ENCODE results near the gene TRAIP. TPM values are rescaled to one million over a fixed set of nuclear protein-coding genes. Genes with fewer than 3 reads are reported as not detected.

Gene TRAIP
- total and polyA plus RNA-seq, 9 donors, result 1.8 to 4.5 (median 2.8) TPM

GRCh38 chr3:49842843-49843517 lies 13.4 kb downstream of the TRAIP start:
- TF ChIP-seq CTCF (IDR thresholded peaks at IDR 0.05) (no peak), EP300 (IDR thresholded peaks at IDR 0.05) (no peak), POLR2A (IDR thresholded peaks at IDR 0.05) (no peak)
- 90 to 98% (median 95%) methylated on average over 3 of the region's 3 CpGs for WGBS, 3 donors
- H3K4me3 ChIP-seq, result no peak overlapping the region
- no peaks in the 10 kb centered on the region for H3K9me3 ChIP-seq
- no peak overlapping the region for H3K27ac ChIP-seq
- DNase-seq, result no peak
- no peaks in the 10 kb centered on the region for H3K27me3 ChIP-seq
- no peaks in the 10 kb centered on the region for H3K36me3 ChIP-seq
- intact Hi-C loops (cut with DNase I), result loop anchor here in 2 of 4 donors (5.0 to 10.0 kb wide), 2 partner anchors 128 to 306 kb away; partner anchors contain the start of gene AMIGO3 (in 1 of the 2)
- H3K4me1 ChIP-seq (ENCODE audit: insufficient read depth), result peaks cover 4% of the 10 kb centered on the region

GRCh38 chr3:49841806-49842205 lies 14.6 kb downstream of the TRAIP start:
- Histone ChIP-seq H3K36me3 (no peaks in the 10 kb centered on the region), H3K4me3 (no peak overlapping the region), H3K27me3 (no peaks in the 10 kb centered on the region), H3K4me1 (ENCODE audit: insufficient read depth) (peaks cover 4% of the 10 kb centered on the region), H3K9me3 (no peaks in the 10 kb centered on the region), H3K27ac (no peak overlapping the region)
- TF ChIP-seq EP300 (IDR thresholded peaks at IDR 0.05) (no peak), POLR2A (IDR thresholded peaks at IDR 0.05) (no peak), CTCF (IDR thresholded peaks at IDR 0.05) (no peak)
- WGBS, 3 donors, result 92 to 96% (median 96%) methylated on average over 7 of the region's 7 CpGs
- no peak for DNase-seq
- intact Hi-C loops (cut with DNase I), result loop anchor here (2.0 to 10.0 kb wide), 3 partner anchors 39 to 305 kb away; partner anchors contain the start of genes INKA1 (in 2 of the 4) and AMIGO3 (in 1 of the 4)

- intact Hi-C loops (cut with DNase I), result loop anchor here (2.0 to 10.0 kb wide), 3 partner anchors 38 to 304 kb away; partner anchors contain the start of genes INKA1 (in 2 of the 4) and AMIGO3 (in 1 of the 4)
- Histone ChIP-seq H3K27ac (no peak overlapping the region), H3K4me1 (ENCODE audit: insufficient read depth) (peaks cover 4% of the 10 kb centered on the region), H3K27me3 (no peaks in the 10 kb centered on the region), H3K4me3 (no peak overlapping the region), H3K9me3 (no peaks in the 10 kb centered on the region), H3K36me3 (no peaks in the 10 kb centered on the region)
- TF ChIP-seq POLR2A (IDR thresholded peaks at IDR 0.05) (no peak), CTCF (IDR thresholded peaks at IDR 0.05) (no peak), EP300 (IDR thresholded peaks at IDR 0.05) (no peak)
- no peak for DNase-seq
Observed at GRCh38 chr3:49841126-49841696, 15.2 kb downstream of the TRAIP start.

GRCh38 chr3:49840388-49840787 lies 16.0 kb downstream of the TRAIP start:
- Histone ChIP-seq H3K36me3 (no peaks in the 10 kb centered on the region), H3K4me1 (ENCODE audit: insufficient read depth) (peaks cover 4% of the 10 kb centered on the region), H3K27me3 (no peaks in the 10 kb centered on the region), H3K27ac (no peak overlapping the region), H3K9me3 (no peaks in the 10 kb centered on the region), H3K4me3 (no peak overlapping the region)
- WGBS, 3 donors, result 62 to 71% (median 68%) methylated on average over 2 of the region's 2 CpGs
- no peak for TF ChIP-seq POLR2A (IDR thresholded peaks at IDR 0.05)
- TF ChIP-seq EP300 (IDR thresholded peaks at IDR 0.05), result no peak
- no peak for TF ChIP-seq CTCF (IDR thresholded peaks at IDR 0.05)
- DNase-seq, result no peak
- intact Hi-C loops (cut with DNase I), result loop anchor here (2.0 to 10.0 kb wide), 3 partner anchors 38 to 303 kb away; partner anchors contain the start of genes INKA1 (in 2 of the 4) and AMIGO3 (in 1 of the 4)
